H9 (cell line): ENCODE measurements around the gene PEDS1. TPM values are rescaled to one million over a fixed set of nuclear protein-coding genes. Genes with fewer than 3 reads are reported as not detected.
A peak's percentile ranks its signal among the peaks of the same experiment; 100 is the strongest.

Source experiments
- DNase-seq: peaks from one replicate; pipeline ENCODE4 v3.0.0-alpha.2; 2017
- H2AFZ ChIP-seq: one replicate; pipeline ENCODE4 v1.6.1; 2013; ENCODE audit warnings: mild to moderate bottlenecking, low read length, control low read depth, moderate library complexity
- H2AK5ac ChIP-seq: 2 replicates; pipeline ENCODE4 v1.6.1; 2013; ENCODE audit warnings: low read length, control low read depth, mixed read lengths; ENCODE audit not compliant: insufficient read length
- H2BK120ac ChIP-seq: one replicate; pipeline ENCODE4 v1.6.1; 2013; ENCODE audit warnings: low read depth, mild to moderate bottlenecking, low read length, control low read depth, inconsistent platforms; ENCODE audit not compliant: poor library complexity, severe bottlenecking
- H2BK12ac ChIP-seq: 2 replicates; pipeline ENCODE4 v1.6.1; 2013; ENCODE audit warnings: low read length, control low read depth, mixed read lengths, low read depth; ENCODE audit not compliant: insufficient read length
- H2BK15ac ChIP-seq: 2 replicates; pipeline ENCODE4 v1.6.1; 2013; ENCODE audit warnings: low read depth, low read length, control low read depth
- H2BK20ac ChIP-seq: one replicate; pipeline ENCODE4 v1.6.1; 2013; ENCODE audit warnings: low read depth, mild to moderate bottlenecking, low read length, control low read depth, inconsistent platforms; ENCODE audit not compliant: poor library complexity, severe bottlenecking
- H2BK5ac ChIP-seq: 2 replicates; pipeline ENCODE4 v1.6.1; 2013; ENCODE audit warnings: low read length, control low read depth, mixed read lengths; ENCODE audit not compliant: insufficient read length
- H3K14ac ChIP-seq: 2 replicates; pipeline ENCODE4 v1.6.1; 2013; ENCODE audit warnings: low read length, control low read depth; ENCODE audit not compliant: insufficient read depth
- H3K18ac ChIP-seq: 2 replicates; pipeline ENCODE4 v1.6.1; 2013; ENCODE audit warnings: low read depth, mild to moderate bottlenecking, mixed read lengths, low read length, control low read depth; ENCODE audit not compliant: insufficient read length
- H3K23ac ChIP-seq: 2 replicates; pipeline ENCODE4 v1.6.1; 2013; ENCODE audit warnings: low read length, control low read depth, mixed read lengths, low read depth; ENCODE audit not compliant: insufficient read length
- H3K23me2 ChIP-seq: 2 replicates; pipeline ENCODE4 v1.6.1; 2013; ENCODE audit warnings: low read depth, mild to moderate bottlenecking, mixed read lengths, low read length, control low read depth; ENCODE audit not compliant: insufficient read length, poor library complexity, severe bottlenecking
- H3K27ac ChIP-seq: 2 replicates; pipeline ENCODE4 v1.5.1; 2013; ENCODE audit warnings: low read length, control low read depth, mixed read lengths, low read depth; ENCODE audit not compliant: insufficient read length
- H3K27me3 ChIP-seq: 2 replicates; pipeline ENCODE4 v1.6.1; 2013; ENCODE audit warnings: low read length, control low read depth, inconsistent platforms; ENCODE audit not compliant: insufficient read depth
- H3K4ac ChIP-seq: 2 replicates; pipeline ENCODE4 v1.6.1; 2013; ENCODE audit warnings: low read depth, mild to moderate bottlenecking, control low read depth, inconsistent platforms, low read length, moderate library complexity
- H3K4me1 ChIP-seq: 2 replicates; pipeline ENCODE4 v1.6.1; 2013; ENCODE audit warnings: low read length, control low read depth, inconsistent platforms; ENCODE audit not compliant: insufficient read depth
- H3K4me2 ChIP-seq: 2 replicates; pipeline ENCODE4 v1.6.1; 2013; ENCODE audit warnings: low read length, control low read depth, mixed read lengths; ENCODE audit not compliant: insufficient read length, insufficient read depth
- H3K56ac ChIP-seq: 2 replicates; pipeline ENCODE4 v1.6.1; 2013; ENCODE audit warnings: low read depth, mild to moderate bottlenecking, mixed read lengths, low read length, control low read depth; ENCODE audit not compliant: insufficient read length
- H3K79me1 ChIP-seq: 2 replicates; pipeline ENCODE4 v1.6.1; 2013; ENCODE audit warnings: low read depth, mild to moderate bottlenecking, moderate library complexity, low read length, control low read depth, inconsistent platforms; ENCODE audit not compliant: insufficient read depth, poor library complexity, severe bottlenecking
- H3K79me2 ChIP-seq: 2 replicates; pipeline ENCODE4 v1.6.1; 2013; ENCODE audit warnings: low read length, control low read depth, inconsistent platforms; ENCODE audit not compliant: insufficient read depth
- H3K9ac ChIP-seq: 2 replicates; pipeline ENCODE4 v1.6.1; 2013; ENCODE audit warnings: low read length, control low read depth, mixed read lengths; ENCODE audit not compliant: insufficient read length; ENCODE audit errors: extremely low read depth
- H3K9me3 ChIP-seq: one replicate; pipeline ENCODE4 v1.6.1; 2013; ENCODE audit warnings: low read depth, low read length, inconsistent platforms; ENCODE audit not compliant: control insufficient read depth
- H3T11ph ChIP-seq: one replicate; pipeline ENCODE4 v1.6.1; 2013; ENCODE audit warnings: mild to moderate bottlenecking, low read length, control low read depth, inconsistent platforms
- H4K20me1 ChIP-seq: one replicate; pipeline ENCODE4 v1.6.1; 2013; ENCODE audit not compliant: control insufficient read depth, insufficient read length, insufficient read depth
- H4K5ac ChIP-seq: 2 replicates; pipeline ENCODE4 v1.6.1; 2013; ENCODE audit warnings: low read depth, mild to moderate bottlenecking, mixed read lengths, low read length, control low read depth; ENCODE audit not compliant: insufficient read length
- H4K8ac ChIP-seq: replicated peaks from 2 replicates; pipeline ENCODE4 v1.6.1; 2013; ENCODE audit warnings: low read length, control low read depth, mixed read lengths, low read depth; ENCODE audit not compliant: insufficient read length
- H4K91ac ChIP-seq: 2 replicates; pipeline ENCODE4 v1.6.1; 2013; ENCODE audit warnings: low read depth, mild to moderate bottlenecking, moderate library complexity, mixed read lengths, low read length, control low read depth; ENCODE audit not compliant: insufficient read length
- H3K27ac Mint-ChIP-seq, 3 experiments: 2 replicates in 2 of 3; 3 replicates in 1 of 3; pipeline ENCODE4 v1.8.0; 2020 to 2021; ENCODE audit warnings: mixed read lengths in 3 of 3, mild to moderate bottlenecking in 1 of 3, moderate library complexity in 1 of 3
- H3K27me3 Mint-ChIP-seq: 2 replicates; pipeline ENCODE4 v1.8.0; 2021; ENCODE audit warnings: low read depth, mild to moderate bottlenecking, moderate library complexity, mixed read lengths
- H3K36me3 Mint-ChIP-seq, 3 experiments: 2 replicates in 2 of 3; 3 replicates in 1 of 3; pipeline ENCODE4 v1.8.0; 2020 to 2021; ENCODE audit warnings: low read depth in 3 of 3, mixed read lengths in 3 of 3; ENCODE audit not compliant: insufficient read depth in 1 of 3
- H3K4me1 Mint-ChIP-seq, 2 experiments: 2 replicates each; pipeline ENCODE4 v1.8.0; 2020; ENCODE audit warnings: mixed read lengths in 2 of 2
- H3K4me3 Mint-ChIP-seq, 2 experiments: 2 replicates in 1 of 2; 3 replicates in 1 of 2; pipeline ENCODE4 v1.8.0; 2020 to 2021; ENCODE audit warnings: mild to moderate bottlenecking in 2 of 2, mixed read lengths in 2 of 2, moderate library complexity in 1 of 2
- H3K9me3 Mint-ChIP-seq, 2 experiments: 2 replicates in 1 of 2; 3 replicates in 1 of 2; pipeline ENCODE4 v1.8.0; 2020; ENCODE audit warnings: mild to moderate bottlenecking in 2 of 2, mixed read lengths in 2 of 2, moderate library complexity in 1 of 2
- CTCF ChIP-seq: fragments of 200-600 bp; sonication (generic); conservative IDR thresholded peaks from 3 replicates; pipeline ENCODE4 v1.8.0; 2021; ENCODE audit warnings: antibody characterized with exemption, mild to moderate bottlenecking
- WGBS: extraction: QIAGEN DNeasy Blood & Tissue Kit; methylation state at CpG from one replicate; pipeline ENCODE4 v1.1.7; 2013; ENCODE audit warnings: missing lambda C conversion rate, low lambda C conversion rate, mixed read lengths; ENCODE audit not compliant: insufficient read length; ENCODE audit errors: extremely low coverage; 5-methylcytosine and 5-hydroxymethylcytosine counted together
- total RNA-seq: library from RNA; stranded (reverse); gene quantifications from 2 replicates; pipeline ENCODE4 v1.2.1, GENCODE V29; 2021

Gene PEDS1
- total RNA-seq, 1 experiment from 2014 or later, result 29.3 TPM

GRCh38 chr20:50144362-50144761 is 9.2 kb downstream of the PEDS1 start:
- TF ChIP-seq CTCF, result no peak
- Mint-ChIP-seq H3K4me3 (no peak overlapping the region), H3K27ac (peak overlapping the region in 1 of 3 experiments; percentile 53; a peak in 1 of 7 replicates), H3K36me3 (peaks cover 25 to 51% (median 51%) of the 10 kb centered on the region in 3 experiments), H3K4me1 (peaks cover 39 to 44% of the 10 kb centered on the region in 2 experiments), H3K9me3 (no peaks in the 10 kb centered on the region), H3K27me3 (no peaks in the 10 kb centered on the region)
- H2AK5ac ChIP-seq, result no peak overlapping the region
- no peak overlapping the region for H3K4ac ChIP-seq
- H4K5ac ChIP-seq, result no peak overlapping the region
- no peak for DNase-seq
- no peak overlapping the region for H2BK5ac ChIP-seq
- H4K91ac ChIP-seq, result no peak overlapping the region
- H3K14ac ChIP-seq, result no peak overlapping the region
- no peak overlapping the region for H2BK15ac ChIP-seq
- H3K4me2 ChIP-seq, result no peak overlapping the region
- no peak overlapping the region for H2BK12ac ChIP-seq
- H3T11ph ChIP-seq, result no peak overlapping the region
- no peak overlapping the region for H2AFZ ChIP-seq
- no peak overlapping the region for H4K8ac ChIP-seq
- H3K23me2 ChIP-seq, result no peaks in the 10 kb centered on the region
- peaks cover 9% of the 10 kb centered on the region; the same call in 1 of the 2 replicates for H3K79me2 ChIP-seq
- peaks cover 14% of the 10 kb centered on the region for H3K79me1 ChIP-seq
- H3K9me3 ChIP-seq, result no peaks in the 10 kb centered on the region
- H3K56ac ChIP-seq, result no peak overlapping the region
- H4K20me1 ChIP-seq, result no peaks in the 10 kb centered on the region
- H3K27ac ChIP-seq, result no peak overlapping the region
- no peak overlapping the region for H3K18ac ChIP-seq
- WGBS, result no CpG with 5 or more reads among the region's 4 CpGs
- no peak overlapping the region for H3K9ac ChIP-seq
- H3K27me3 ChIP-seq, result no peaks in the 10 kb centered on the region
- H3K4me1 ChIP-seq, result peaks cover 17% of the 10 kb centered on the region; the same call in 1 of the 2 replicates
- no peak overlapping the region for H2BK20ac ChIP-seq
- no peak overlapping the region for H3K23ac ChIP-seq
- H2BK120ac ChIP-seq, result no peak overlapping the region
